ENCODE measurements around the gene ELF2. TPM values are rescaled to one million over a fixed set of nuclear protein-coding genes. Genes with fewer than 3 reads are reported as not detected.
"Not testable (repeated sequence)": the region's sequence is repeated elsewhere in the genome, so short reads cannot be mapped to it uniquely, and the experiment has no call there.

ELF2 gene
- total and polyA plus RNA-seq, 7 experiments from 2014 or later: 30.6 to 88.2 (median 61.2) TPM

DNA sequence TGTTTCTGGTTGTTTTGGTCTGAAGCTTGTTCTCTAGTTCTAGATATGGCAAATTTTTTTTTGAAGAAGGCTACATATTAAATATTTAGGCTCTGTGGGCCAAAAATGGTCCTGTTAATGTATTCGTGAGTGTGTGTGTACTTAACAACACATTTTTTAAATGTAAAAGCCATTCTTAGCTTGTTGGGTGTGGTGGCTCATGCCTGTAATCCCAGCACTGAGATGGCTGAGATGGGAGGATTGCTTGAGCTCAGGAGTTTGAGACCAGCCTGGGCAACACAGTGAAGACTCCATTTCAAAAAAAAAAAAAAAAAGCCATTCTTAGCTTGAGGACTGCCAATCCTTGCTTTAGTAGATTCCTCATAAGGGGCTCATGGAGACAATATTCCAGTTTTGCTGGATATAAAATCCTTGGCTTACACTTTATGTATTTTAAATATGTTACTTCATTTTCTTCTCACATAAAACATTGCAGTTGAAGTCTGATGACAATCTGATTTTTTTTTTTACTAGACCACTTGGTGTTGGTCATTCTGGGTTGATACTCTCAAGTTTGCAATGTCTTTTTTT, 138.1 kb downstream of the ELF2 start:
- ATAC-seq (no peak), DNase-seq (no peak)
- Histone ChIP-seq H3K9me3 (ENCODE audit: control insufficient read depth in 2 of 3, low read length in 3 of 3) (no peaks in the 10 kb centered on the region), H3K4me3 (ENCODE audit: low read length) (no peak overlapping the region), H3K4me1 (ENCODE audit: control insufficient read depth in 2 of 2, insufficient read depth in 2 of 2, low read length in 2 of 2) (no peaks in the 10 kb centered on the region), H3K36me3 (ENCODE audit: control insufficient read depth in 2 of 3, insufficient read depth in 3 of 3, low read length in 3 of 3) (peaks cover 0 to 10% (median 0%) of the 10 kb centered on the region in 3 experiments), H3K27me3 (ENCODE audit: control insufficient read depth in 2 of 2, insufficient read depth in 2 of 2, low read length in 2 of 2) (no peaks in the 10 kb centered on the region), H3K27ac (ENCODE audit: low read depth, low read length) (peak overlapping the region; percentile 21)
- Mint-ChIP-seq H3K27me3 (no peaks in the 10 kb centered on the region), H3K4me1 (peaks cover 5 to 26% (median 16%) of the 10 kb centered on the region in 7 donors), H3K36me3 (peaks cover 0 to 22% (median 4%) of the 10 kb centered on the region in 5 donors), H3K9me3 (peaks cover 0 to 1% (median 0%) of the 10 kb centered on the region in 11 donors), H3K4me3 (no peak overlapping the region), H3K27ac (peak overlapping the region in 2 of 9 donors; percentile 11 to 65)
- intact Hi-C loops (cut with micrococcal nuclease): loop anchor here in 1 of 2 donors (10.0 kb wide), 1 partner anchor 336 kb away; no protein-coding TSS in a partner anchor
- CTCF ChIA-PET: no interaction called here
- POLR2A ChIA-PET: interaction anchor here (0.6 kb wide), 1 partner anchor 10 kb away, joined by 3 read pairs; no protein-coding TSS in a partner anchor

DNA sequence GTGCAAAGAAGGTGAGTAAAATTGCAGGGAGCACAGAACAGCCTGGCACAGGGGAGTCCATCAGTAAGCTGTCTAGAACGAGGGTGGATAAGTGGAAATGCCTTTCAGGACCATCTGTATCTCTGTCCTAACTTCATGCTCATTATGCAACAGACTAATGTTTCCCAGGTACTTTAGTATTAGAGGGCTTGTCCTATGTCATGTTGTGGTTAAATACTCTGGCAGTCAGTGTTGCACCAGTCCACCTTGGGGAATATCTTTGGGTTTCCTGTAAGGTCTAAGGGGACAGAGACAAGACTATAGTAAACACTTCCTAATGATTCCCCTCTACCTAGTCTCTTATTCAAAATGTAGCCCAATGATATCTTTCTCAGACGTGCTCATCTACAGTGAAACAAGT, 140.1 kb downstream of the ELF2 start:
- Mint-ChIP-seq H3K9me3 (peaks cover 0 to 1% (median 0%) of the 10 kb centered on the region in 11 donors), H3K27me3 (no peaks in the 10 kb centered on the region), H3K36me3 (peaks cover 0 to 17% (median 0%) of the 10 kb centered on the region in 5 donors), H3K4me3 (no peak overlapping the region), H3K4me1 (peaks cover 5 to 22% (median 16%) of the 10 kb centered on the region in 7 donors), H3K27ac (peak overlapping the region in 1 of 9 donors; percentile 12)
- H3K27ac ChIP-seq (ENCODE audit: low read depth, low read length): no peak overlapping the region
- no peak for ATAC-seq
- ChIA-PET CTCF (no interaction called here), POLR2A (no interaction called here)
- no peak for DNase-seq
- H3K4me1 ChIP-seq (ENCODE audit: control insufficient read depth in 2 of 2, insufficient read depth in 2 of 2, low read length in 2 of 2): no peaks in the 10 kb centered on the region
- no peaks in the 10 kb centered on the region for H3K27me3 ChIP-seq (ENCODE audit: control insufficient read depth in 2 of 2, insufficient read depth in 2 of 2, low read length in 2 of 2)
- peaks cover 0 to 4% (median 0%) of the 10 kb centered on the region in 3 experiments for H3K36me3 ChIP-seq (ENCODE audit: control insufficient read depth in 2 of 3, insufficient read depth in 3 of 3, low read length in 3 of 3)
- H3K4me3 ChIP-seq (ENCODE audit: low read length): no peak overlapping the region
- no peaks in the 10 kb centered on the region for H3K9me3 ChIP-seq (ENCODE audit: control insufficient read depth in 2 of 3, low read length in 3 of 3)
- intact Hi-C loops (cut with micrococcal nuclease): loop anchor here in 1 of 2 donors (10.0 kb wide), 1 partner anchor 338 kb away; no protein-coding TSS in a partner anchor

DNA sequence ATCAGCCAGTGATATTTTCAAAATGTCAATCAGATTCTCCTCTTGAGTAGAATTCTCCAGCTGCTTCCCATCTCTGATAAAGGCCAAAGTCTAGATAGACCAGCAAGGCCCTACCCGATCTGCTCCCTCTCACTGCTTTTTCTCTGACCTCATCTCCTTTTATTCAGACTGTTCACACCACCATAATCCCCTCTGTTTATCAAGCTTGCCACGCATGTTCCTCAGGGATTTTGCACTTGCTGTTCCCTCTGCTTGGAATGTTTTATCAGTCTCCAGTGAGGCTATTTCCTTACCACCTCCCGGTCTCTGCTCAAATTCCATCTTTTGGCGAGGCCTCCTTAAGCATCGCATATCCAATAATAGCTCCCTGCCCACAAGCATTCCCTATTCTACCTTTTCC, 141.4 kb downstream of the ELF2 start:
- Histone ChIP-seq H3K9me3 (ENCODE audit: control insufficient read depth in 2 of 3, low read length in 3 of 3) (no peaks in the 10 kb centered on the region), H3K27me3 (ENCODE audit: control insufficient read depth in 2 of 2, insufficient read depth in 2 of 2, low read length in 2 of 2) (no peaks in the 10 kb centered on the region), H3K27ac (ENCODE audit: low read depth, low read length) (no peak overlapping the region), H3K4me1 (ENCODE audit: control insufficient read depth in 2 of 2, insufficient read depth in 2 of 2, low read length in 2 of 2) (no peaks in the 10 kb centered on the region), H3K4me3 (ENCODE audit: low read length) (no peak overlapping the region), H3K36me3 (ENCODE audit: control insufficient read depth in 2 of 3, insufficient read depth in 3 of 3, low read length in 3 of 3) (peaks cover 0 to 4% (median 0%) of the 10 kb centered on the region in 3 experiments)
- POLR2A ChIA-PET: interaction anchor here (0.6 kb wide), 1 partner anchor 72 kb away, joined by 3 read pairs; no protein-coding TSS in a partner anchor
- Mint-ChIP-seq H3K36me3 (peaks cover 0 to 13% (median 0%) of the 10 kb centered on the region in 5 donors), H3K27ac (peak overlapping the region in 5 of 9 donors; percentile 17 to 68 (median 37)), H3K4me1 (peaks cover 8 to 21% (median 11%) of the 10 kb centered on the region in 7 donors), H3K4me3 (no peak overlapping the region), H3K9me3 (peaks cover 0 to 1% (median 0%) of the 10 kb centered on the region in 11 donors), H3K27me3 (no peaks in the 10 kb centered on the region)
- intact Hi-C loops (cut with micrococcal nuclease): loop anchor here in 1 of 2 donors (10.0 kb wide), 1 partner anchor 339 kb away; no protein-coding TSS in a partner anchor
- CTCF ChIA-PET: interaction anchor here (0.8 kb wide), 1 partner anchor 36 kb away, joined by 3 read pairs; no protein-coding TSS in a partner anchor
- no peak for DNase-seq
- no peak for ATAC-seq

DNA sequence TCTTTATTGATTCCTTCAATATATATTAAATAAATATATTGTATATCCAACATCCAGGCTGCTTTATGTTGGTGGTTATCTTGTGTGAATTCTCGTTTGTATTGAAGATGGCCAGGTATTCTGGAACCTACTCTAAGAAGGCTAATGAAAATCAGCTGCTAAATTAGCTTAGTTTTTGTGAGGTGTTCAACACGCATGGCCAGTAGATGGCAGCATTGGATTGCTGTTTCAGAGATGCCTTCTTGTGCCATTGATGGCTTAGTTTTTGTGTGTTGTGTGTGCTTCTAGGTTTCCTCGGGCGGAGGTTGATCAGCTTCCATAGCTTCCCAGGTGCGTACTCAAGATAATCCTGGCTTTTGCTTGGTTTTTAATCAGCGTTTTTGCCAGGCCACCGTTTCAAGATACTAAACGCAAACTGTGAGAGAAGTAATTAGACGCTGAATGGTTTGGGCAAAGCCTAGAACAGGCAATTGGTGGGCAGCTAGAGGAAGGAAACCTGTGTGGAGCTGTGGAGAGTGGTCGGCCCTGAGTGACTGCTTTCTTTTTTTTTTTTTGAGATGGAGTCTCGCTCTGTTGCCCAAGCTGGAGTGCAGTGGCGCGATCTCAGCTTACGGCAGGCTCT, 146.3 kb downstream of the ELF2 start:
- DNase-seq (peak; percentile 45 to 81 (median 74)), ATAC-seq (peak; percentile 86)
- Mint-ChIP-seq H3K36me3 (peaks cover 0 to 7% (median 0%) of the 10 kb centered on the region in 5 donors), H3K4me1 (peaks cover 5 to 20% (median 11%) of the 10 kb centered on the region in 7 donors), H3K27me3 (no peaks in the 10 kb centered on the region), H3K27ac (peak overlapping the region in 2 of 9 donors; percentile 0 to 1), H3K4me3 (peak overlapping the region in 5 of 10 donors; percentile 3 to 58 (median 18)), H3K9me3 (no peaks in the 10 kb centered on the region)
- Histone ChIP-seq H3K27ac (ENCODE audit: low read depth, low read length) (no peak overlapping the region), H3K36me3 (ENCODE audit: control insufficient read depth in 2 of 3, insufficient read depth in 3 of 3, low read length in 3 of 3) (peaks cover 0 to 1% (median 0%) of the 10 kb centered on the region in 3 experiments), H3K9me3 (ENCODE audit: control insufficient read depth in 2 of 3, low read length in 3 of 3) (no peaks in the 10 kb centered on the region), H3K4me1 (ENCODE audit: control insufficient read depth in 2 of 2, insufficient read depth in 2 of 2, low read length in 2 of 2) (no peaks in the 10 kb centered on the region), H3K4me3 (ENCODE audit: low read length) (no peak overlapping the region), H3K27me3 (ENCODE audit: control insufficient read depth in 2 of 2, insufficient read depth in 2 of 2, low read length in 2 of 2) (no peaks in the 10 kb centered on the region)
- ChIA-PET POLR2A (interaction anchor here (0.9 to 1.0 kb wide), 5 partner anchors 52 to 1035 kb away, joined by 3 to 7 read pairs (median 4); partner anchors contain the start of gene NAA15), CTCF (interaction anchor here (0.5 to 3.1 kb wide), 40 partner anchors 10 to 1494 kb away, joined by 3 to 19 read pairs (median 4); partner anchors contain the start of genes NAA15, NDUFC1 and NOCT)
- intact Hi-C loops (cut with micrococcal nuclease): loop anchor here (1.0 to 10.0 kb wide), 16 partner anchors 15 to 621 kb away; partner anchors contain the start of genes NOCT (in 2 of the 2), RAB33B (in 2 of the 2) and ELF2 (in 1 of the 2)

DNA sequence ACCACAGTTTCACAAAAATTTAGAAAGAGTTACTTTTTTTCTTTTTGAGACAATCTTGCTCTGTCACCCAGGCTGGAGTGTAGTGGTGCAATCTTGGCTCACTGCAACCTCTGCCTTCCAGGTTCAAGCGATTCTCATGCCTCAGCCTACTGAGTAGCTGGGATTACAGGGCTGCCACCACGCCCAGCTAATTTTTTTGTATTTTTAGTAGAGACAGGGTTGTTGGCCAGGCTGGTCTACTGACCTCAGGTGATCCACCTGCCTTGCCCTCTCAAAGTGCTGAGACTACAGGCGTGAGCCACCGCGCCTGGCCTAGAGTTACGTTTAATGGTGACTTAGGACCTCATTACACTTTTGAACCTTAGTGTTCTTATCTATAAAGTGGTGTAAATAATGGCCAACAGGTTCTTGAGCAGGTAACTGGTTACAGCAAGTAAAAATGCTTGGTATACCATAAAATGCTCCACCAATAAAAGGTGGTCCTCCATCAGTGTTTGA, 147.1 kb downstream of the ELF2 start:
- not testable (repeated sequence) for H3K27me3 ChIP-seq (ENCODE audit: control insufficient read depth in 2 of 2, insufficient read depth in 2 of 2, low read length in 2 of 2); DNase-seq; H3K4me3 ChIP-seq (ENCODE audit: low read length); H3K27me3 Mint-ChIP-seq; ATAC-seq; H3K9me3 ChIP-seq (ENCODE audit: control insufficient read depth in 2 of 3, low read length in 3 of 3); H3K36me3 Mint-ChIP-seq; H3K4me1 ChIP-seq (ENCODE audit: control insufficient read depth in 2 of 2, insufficient read depth in 2 of 2, low read length in 2 of 2); H3K9me3 Mint-ChIP-seq; H3K4me3 Mint-ChIP-seq; H3K36me3 ChIP-seq (ENCODE audit: control insufficient read depth in 2 of 3, insufficient read depth in 3 of 3, low read length in 3 of 3); H3K27ac ChIP-seq (ENCODE audit: low read depth, low read length); H3K27ac Mint-ChIP-seq
- POLR2A ChIA-PET: interaction anchor here (0.9 to 1.1 kb wide), 6 partner anchors 15 to 1035 kb away, joined by 3 to 7 read pairs (median 4); partner anchors contain the start of genes NAA15 and NOCT
- intact Hi-C loops (cut with micrococcal nuclease): loop anchor here (1.0 to 10.0 kb wide), 16 partner anchors 15 to 621 kb away; partner anchors contain the start of genes NOCT (in 2 of the 2), RAB33B (in 2 of the 2) and ELF2 (in 1 of the 2)
- H3K4me1 Mint-ChIP-seq: peaks cover 5 to 15% (median 8%) of the 10 kb centered on the region in 7 donors
- CTCF ChIA-PET: interaction anchor here (0.6 to 3.1 kb wide), 36 partner anchors 9 to 623 kb away, joined by 3 to 19 read pairs (median 4); partner anchors contain the start of genes NAA15, NDUFC1 and NOCT

DNA sequence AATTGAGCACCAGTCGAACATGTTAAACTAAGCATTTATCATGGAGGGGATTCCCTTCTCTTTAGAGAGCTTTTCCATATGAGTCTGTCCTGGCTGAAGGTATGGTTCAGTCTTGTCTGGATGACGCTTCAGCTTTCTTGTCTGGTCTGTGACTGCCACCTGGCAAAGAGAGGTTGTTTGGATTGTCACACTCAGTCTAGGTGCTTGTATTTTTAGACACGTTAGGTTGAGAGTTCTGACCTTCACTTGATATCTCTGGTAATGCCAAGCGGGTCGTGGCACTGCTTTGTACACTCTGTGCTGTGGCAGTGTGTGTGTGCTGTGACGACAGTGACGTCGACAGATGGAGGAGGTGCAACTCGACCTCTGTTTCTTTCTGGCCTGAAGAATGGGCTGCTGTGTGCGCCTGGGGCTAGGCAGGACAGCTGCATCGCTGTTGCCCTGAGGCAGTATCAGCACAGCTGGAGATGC, 148.8 kb downstream of the ELF2 start:
- DNase-seq (no peak), ATAC-seq (no peak)
- Mint-ChIP-seq H3K27ac (no peak overlapping the region), H3K9me3 (no peaks in the 10 kb centered on the region), H3K27me3 (no peaks in the 10 kb centered on the region), H3K4me3 (no peak overlapping the region), H3K36me3 (no peaks in the 10 kb centered on the region), H3K4me1 (peaks cover 5 to 14% (median 5%) of the 10 kb centered on the region in 7 donors)
- intact Hi-C loops (cut with micrococcal nuclease): no loop called here
- Histone ChIP-seq H3K4me3 (ENCODE audit: low read length) (no peak overlapping the region), H3K4me1 (ENCODE audit: control insufficient read depth in 2 of 2, insufficient read depth in 2 of 2, low read length in 2 of 2) (no peaks in the 10 kb centered on the region), H3K9me3 (ENCODE audit: control insufficient read depth in 2 of 3, low read length in 3 of 3) (no peaks in the 10 kb centered on the region), H3K36me3 (ENCODE audit: control insufficient read depth in 2 of 3, insufficient read depth in 3 of 3, low read length in 3 of 3) (no peaks in the 10 kb centered on the region), H3K27ac (ENCODE audit: low read depth, low read length) (no peak overlapping the region), H3K27me3 (ENCODE audit: control insufficient read depth in 2 of 2, insufficient read depth in 2 of 2, low read length in 2 of 2) (no peaks in the 10 kb centered on the region)
- POLR2A ChIA-PET: interaction anchor here (0.7 kb wide), 1 partner anchor 10 kb away, joined by 3 read pairs; no protein-coding TSS in a partner anchor
- CTCF ChIA-PET: interaction anchor here (0.7 to 0.8 kb wide), 3 partner anchors 8 to 72 kb away, joined by 3 read pairs; no protein-coding TSS in a partner anchor
